ENCODE results near the gene ASTN2.

ASTN2 gene

DNA sequence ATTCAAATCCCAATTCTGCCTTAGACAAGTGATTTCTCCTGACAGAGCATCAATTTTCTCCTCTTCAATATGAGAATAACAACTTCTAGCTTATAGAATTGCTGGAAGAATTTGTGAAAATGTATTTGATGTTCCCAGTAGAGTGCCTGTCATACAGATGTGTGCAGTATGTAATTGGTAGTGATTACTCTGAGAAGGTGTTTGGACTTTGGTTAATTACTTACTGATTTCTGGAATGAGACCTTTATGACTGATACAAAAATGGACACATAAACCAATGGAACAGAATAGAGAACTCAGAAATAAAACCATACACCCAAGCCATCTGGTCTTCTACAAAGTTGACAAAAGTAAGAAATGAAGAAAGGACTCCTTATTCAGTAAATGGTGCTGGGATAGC, 829.7 kb downstream of the ASTN2 start:
- no peak for DNase-seq

DNA sequence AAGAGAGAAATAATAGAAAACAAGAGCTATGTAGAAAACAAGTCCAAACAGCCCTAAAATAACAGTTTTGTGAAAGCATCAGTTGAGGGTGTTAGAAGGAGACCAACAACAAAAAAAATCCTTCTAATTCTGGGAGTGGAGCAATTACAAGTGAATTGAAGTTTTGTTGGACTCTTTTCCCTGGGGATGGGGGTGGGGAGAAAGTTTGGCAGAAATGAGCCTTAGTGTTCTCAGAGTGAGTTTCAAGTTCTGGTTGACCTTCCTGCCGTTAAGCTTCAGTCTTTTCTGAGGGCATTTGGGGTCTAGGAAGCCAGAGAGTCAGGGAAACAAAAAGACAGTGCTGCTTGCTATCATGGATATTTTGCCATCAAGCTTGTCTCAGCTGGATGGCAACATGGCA, 834.0 kb downstream of the ASTN2 start:
- no peak for DNase-seq

DNA sequence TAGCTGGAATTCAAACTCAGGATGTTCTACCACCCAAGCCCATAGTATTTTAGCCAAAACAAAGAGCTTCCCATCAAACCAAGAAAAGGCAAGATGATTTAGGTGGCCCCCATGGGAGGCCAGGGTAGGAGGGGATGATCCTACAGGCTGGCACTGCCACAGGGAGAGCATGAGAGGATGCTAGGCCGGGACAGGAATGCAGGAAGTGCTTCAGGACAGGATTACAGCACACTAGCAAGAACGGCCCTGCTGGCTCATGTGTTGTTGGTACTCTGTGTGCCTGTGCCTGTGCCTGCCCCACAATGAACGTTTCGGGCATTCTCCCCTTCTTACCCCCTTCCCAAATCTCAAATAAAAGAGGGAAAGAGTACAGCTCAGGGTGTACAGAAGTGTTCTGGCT, 838.5 kb downstream of the ASTN2 start:
- DNase-seq: no peak

DNA sequence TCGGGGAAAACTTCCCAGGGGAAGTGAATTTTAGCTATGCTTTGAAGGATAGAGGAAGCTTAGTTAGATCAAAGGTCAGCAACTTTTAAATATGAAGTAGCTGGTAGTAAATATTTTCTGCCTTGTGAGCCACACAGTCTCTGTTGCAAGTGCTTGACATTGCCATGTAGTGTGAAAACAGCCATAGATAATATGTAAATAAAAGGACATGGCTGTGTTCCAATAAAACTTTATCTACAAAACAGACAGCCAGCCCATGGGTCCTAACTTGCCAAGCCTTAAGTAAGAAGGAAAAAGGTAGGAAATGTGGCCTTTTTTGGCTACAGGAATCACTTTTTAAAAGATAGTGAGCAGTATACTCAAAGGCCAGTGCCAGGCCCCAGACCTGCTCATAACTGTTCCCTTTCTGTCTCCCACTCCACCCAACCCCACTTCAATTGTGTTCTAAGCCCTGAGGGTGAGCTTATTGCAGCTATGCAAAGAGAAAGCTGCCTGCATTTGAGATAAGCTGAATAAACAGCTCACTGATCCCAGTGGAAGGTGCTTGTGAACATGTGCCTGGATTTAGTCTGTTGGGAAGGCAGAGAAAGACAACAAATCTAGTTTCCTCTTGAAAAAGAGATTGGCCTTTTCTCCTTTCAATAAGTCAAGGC, 840.7 kb downstream of the ASTN2 start:
- DNase-seq: no peak

DNA sequence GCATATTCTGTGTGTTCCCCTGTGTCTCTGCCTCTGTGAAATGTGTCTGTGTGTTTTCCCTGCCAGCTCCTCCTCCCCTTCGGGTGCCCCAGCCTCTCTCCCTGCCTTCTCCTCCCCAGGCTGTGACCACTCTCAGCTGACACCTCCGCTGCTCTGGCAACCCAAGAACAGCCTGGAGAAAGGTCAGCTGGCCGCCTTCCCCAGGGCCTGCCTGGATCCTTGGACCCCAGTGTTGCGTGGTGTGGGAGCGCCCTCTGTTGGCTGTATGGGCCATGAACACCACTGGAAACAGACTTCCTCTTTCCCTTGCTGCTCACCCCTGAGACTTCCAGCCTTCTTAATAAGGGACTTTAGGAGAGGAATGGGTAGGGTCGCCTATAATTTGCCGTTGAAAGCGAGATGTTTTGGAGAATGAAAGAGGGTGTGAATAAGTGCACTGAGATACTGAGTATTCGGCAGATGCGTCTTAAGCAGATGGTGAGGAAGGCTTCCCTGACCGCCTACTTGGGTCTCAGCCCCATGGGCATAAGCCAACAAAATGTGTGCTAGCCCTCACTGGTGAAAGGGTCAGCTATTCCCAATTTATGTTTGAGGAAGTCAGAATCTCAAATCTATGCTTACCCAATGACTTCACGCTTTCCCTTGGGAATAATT, 842.6 kb downstream of the ASTN2 start:
- DNase-seq: peak; percentile 68

DNA sequence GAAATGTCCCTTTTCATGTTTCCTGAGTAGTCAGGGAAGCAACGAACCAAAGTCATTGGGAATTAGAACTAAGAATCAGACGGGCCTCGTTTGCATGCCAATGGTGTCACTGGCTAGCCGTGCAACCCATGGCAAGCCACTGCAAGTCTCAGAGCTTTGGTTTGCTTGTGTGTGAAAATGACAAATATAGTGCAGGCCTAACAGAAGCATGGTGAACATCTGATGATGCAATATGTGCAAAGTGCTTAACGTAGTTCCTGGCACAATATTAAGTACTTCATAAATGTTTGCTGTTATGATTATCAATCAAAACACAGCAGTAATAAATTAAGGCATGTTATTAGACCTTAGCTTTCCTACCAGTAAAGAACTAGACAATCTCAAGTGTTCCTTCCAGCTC, 845.7 kb downstream of the ASTN2 start:
- no peak for DNase-seq

DNA sequence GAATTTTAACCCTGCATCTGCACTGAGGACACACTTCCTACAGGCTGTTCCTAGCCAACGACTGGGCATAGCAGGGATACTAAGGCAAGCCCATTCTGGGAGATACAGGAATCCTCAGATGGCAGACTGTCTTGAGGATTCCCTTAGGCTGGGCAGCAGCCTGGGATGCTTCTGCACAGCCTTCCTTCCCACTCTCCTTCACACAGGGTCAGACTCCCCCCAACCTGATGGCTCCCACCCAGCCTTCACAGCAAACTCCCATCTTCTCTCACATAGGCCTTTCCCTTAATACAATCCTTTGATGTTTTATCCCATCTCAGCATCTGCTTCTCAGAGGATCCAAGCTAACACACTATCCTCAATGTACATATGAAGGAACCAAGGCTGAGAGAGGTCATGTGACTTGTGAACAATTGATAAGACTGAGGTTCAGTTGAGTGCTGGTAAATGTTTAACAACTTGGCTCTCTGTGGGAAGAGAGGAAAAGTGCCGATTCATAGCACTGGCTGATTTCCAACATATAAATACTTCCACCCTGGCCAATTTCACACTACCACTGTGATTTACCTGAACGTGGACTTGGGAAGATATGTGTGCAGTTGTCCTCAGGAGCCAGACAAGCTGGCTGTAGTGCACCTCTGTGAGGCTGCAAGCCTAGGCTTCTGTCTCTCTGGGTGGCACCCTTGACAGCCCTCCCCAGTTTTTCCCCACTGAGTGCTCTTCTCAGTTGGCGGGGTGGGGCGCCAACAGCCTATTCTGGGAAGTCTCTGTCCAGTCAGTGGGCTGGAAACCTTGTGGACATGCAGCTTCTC, 848.0 kb downstream of the ASTN2 start:
- no peak for DNase-seq

DNA sequence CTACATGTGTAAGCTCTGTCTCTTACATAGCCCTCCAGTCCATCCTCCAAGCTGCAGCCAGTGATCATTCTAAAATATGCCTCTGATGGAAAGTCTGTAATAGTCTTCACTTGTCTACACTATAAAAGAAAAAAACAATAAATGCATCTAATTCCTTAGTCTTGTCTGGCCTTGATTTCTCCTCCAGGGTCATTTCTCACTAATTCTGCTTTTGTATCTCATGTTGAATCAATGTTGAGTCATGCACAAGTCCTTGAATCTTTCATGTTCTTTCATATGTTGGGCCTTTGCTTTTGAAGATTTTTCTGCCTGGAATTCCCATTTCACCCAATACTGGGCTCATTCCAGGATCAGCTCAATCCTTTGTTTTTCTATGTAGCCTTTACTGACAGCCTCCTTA, 848.9 kb downstream of the ASTN2 start:
- no peak for DNase-seq

DNA sequence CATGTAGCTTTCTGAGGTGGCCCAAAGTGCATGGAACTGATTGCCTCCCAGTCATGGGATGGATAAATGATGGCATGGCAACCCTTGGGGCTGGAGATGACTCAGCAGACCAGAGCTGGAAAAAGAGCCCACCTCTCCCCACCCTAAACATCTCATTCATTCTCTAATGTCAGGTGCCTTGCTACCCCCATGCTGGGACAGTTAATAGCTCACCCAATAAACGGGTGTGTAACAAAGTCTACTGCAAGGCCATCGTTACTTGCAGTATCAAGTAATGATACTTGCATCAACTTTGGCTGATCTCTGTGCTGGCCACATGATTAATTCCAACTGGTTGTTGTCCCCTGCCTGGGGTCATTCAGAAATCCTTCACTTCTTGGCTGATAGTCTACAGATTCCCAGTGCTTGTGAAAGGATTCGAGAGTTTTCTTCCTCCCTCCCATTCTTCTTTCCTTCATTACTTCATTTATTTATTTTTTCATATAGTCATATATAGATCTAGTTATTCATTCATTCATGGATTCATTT, 850.5 kb downstream of the ASTN2 start:
- DNase-seq: no peak

DNA sequence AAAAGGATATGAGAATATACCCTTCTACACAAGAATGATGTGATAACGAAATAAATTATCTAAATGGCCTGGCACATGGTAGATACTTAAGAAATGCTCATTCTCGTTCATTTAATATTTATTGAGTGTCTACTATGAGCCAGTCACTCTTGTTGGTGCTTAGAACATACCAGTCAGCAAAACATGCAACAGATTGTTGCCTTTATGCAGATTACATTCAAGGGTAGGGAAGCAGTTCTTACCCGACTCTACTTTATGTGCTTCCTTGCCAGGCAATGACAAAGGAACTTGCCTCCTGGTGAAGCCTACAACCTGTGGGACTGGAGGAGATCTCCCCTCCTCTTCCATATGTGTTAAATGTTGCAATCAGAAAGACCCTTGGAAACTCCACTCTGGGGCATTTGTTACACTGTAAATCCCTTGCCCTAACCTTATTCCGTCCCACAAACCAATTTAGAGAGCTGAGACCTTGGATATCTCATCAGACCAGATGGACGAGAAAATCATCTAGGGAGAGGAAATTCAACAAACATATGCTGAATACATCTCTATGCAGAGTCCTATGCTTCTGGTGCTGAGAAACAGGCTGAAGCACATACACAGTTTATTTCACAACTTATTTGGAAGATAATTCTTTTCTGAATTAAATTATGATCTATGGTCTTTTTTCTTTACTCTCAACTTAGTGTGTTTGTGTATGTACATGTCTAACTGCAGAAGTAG, 855.9 kb downstream of the ASTN2 start:
- no peak for DNase-seq

DNA sequence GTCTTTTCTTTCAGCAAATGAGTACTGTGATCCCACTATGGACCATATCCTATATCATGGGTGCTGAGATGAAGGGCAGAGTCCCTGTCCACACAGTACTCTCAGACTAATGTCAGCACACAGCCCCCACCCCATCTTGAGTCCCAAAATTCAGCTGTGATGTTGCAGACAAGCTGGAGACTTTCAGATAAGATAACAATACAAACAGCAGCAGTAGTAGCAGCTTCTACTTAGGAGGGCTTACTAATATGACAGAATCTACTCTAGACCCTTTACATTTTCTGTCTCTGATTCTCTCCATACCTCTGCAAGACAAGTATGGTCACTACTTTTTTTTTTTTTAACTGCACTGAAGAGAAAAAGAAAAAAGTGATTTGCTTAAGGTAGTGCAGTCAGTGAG, 856.8 kb downstream of the ASTN2 start:
- DNase-seq: no peak

DNA sequence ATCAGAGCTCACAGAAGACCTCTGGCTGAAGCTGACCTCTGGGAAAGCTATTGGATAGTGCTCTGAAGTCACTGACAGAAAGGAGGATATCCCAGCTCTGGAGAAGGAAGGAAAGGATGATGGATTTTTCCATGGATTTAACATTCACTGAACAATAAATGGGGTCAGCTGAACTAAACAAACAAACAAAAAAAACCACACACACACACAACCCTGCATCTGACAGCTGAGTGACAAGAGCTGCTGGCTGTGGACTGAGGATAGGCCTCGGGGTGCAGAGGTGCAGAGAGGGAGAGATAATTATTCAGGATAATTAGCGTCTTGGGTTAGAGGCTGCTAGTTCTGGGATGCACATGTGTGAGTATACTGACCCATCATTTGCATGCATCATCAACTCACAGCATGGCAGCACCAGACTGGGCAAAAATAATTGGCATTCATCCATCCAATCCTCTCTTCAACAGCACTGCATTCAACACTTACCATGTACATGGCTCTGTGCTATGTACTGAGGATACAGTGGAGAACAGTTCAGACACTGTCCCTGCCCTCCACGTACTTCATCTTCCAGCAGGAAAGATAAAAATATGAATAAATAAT, 859.2 kb downstream of the ASTN2 start:
- DNase-seq: no peak

DNA sequence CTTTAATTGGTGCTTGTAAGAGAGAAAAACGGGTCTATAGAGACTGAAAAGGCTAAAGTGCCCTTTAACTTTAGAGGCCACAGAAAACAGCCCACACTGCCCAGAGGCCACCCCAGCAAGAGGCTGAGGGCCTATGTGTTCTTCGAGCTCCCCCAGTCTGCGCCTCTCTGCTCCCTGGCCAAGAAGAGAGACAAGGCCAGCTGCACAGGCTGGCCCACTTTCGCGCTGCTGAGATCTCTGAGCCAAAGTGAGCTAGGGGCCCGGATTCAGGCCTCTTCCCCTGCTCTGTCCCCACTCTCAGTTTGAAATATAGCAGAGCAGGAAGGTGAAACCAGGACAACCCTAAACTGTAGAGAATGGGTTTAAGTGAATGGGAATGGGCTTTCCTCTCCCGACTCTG, 859.7 kb downstream of the ASTN2 start:
- no peak for DNase-seq

DNA sequence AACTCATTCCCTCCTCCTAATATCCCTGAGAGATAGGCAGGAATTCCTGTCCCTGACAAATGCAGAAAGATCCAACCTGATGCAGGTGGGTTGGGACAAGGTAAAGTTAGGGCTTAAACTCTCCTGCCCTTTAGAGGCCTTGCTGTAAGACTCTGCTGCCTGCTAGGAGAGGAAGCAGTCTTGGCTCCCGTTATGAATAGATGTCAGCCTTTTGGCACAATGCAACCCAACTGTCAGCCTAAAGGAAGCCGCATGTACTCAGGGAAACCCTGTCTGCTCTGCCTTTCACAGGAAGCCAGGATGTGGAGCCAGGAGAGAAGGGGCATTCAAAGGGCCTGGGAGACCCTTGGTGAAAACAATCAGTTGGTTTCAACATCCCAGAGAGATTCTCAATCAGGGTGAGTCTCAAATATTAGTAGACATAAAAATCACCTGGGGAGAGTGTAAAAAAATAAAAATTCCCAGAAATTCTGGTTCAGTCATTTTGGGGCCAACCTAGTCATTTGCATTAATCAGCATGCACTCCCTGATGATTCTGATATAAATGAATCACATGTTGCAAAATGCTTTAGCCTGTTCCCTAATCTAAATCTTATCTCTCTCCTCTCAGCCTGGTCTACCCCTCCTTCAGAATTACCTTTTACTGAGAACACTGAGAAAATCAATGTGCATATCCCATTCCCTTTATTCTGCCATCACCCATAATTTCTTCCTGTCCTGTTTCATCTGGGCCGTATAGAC, 864.0 kb downstream of the ASTN2 start:
- DNase-seq: no peak

DNA sequence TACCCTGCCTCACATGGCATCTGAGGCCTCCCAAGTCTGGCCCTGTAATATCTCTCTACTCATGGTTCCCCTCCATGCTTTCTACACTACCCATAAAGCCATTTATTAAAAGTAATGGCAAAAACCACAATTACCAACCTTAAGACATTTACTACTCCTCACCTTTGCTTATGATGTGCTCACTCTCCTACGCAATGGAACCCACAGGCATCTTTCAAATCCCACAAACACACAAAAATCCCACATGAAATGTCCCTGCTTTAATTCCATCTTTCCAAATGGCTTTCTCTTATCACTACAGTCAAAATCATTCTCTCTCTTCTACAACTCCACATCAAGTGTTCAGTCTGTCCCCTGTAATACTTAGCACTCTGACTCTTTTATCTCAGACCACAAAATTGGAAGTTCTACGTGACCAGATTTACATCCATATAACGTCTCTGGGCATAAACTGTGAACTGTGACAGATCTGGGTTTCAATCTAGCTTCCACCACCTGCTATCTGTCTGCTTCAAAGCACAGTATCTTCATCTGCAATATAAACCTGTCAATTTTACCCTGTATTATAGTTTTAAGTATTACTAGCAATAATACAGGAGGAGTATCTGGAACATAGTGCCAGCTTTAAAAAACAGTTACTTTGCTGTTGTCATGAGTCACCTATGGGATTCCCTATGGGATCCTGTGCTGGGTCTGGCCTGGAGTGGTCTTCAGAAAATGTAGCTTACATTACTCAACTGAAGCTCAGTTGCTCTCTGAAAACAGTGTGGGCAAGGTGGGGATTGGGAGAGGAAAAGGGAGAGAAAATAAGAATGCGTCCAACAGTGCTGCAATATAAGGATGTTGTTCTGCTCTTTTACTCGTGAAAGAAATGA, 864.8 kb downstream of the ASTN2 start:
- DNase-seq: no peak

DNA sequence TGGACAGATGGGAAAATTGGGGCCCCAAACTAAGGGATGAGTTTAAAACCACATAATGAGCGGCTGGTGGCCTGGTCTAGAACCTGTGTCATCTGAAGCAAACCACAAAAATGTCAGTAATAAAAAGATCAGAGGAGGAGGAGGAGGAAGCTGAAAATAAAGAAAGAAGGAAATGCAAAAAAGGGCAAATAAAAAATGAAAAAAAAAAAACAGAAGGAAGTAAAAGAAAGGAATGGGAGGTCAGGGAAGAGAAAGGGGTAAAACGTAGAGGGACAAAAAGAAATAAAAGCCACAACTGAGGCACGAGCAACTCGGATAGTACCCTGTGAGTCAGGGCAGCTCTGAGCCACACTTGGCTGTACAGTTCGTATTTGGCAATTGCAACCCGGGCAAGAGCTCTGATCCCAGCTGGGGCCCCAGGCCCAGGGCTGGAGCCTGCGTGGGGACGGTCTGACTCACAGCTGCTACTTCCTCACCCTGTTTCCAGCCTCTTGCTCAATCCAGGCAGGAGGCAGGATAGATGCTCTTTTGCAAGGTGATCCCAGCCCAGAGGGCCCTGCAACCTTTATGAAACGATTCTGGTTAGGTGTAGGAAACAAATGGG, 865.7 kb downstream of the ASTN2 start:
- no peak for DNase-seq

DNA sequence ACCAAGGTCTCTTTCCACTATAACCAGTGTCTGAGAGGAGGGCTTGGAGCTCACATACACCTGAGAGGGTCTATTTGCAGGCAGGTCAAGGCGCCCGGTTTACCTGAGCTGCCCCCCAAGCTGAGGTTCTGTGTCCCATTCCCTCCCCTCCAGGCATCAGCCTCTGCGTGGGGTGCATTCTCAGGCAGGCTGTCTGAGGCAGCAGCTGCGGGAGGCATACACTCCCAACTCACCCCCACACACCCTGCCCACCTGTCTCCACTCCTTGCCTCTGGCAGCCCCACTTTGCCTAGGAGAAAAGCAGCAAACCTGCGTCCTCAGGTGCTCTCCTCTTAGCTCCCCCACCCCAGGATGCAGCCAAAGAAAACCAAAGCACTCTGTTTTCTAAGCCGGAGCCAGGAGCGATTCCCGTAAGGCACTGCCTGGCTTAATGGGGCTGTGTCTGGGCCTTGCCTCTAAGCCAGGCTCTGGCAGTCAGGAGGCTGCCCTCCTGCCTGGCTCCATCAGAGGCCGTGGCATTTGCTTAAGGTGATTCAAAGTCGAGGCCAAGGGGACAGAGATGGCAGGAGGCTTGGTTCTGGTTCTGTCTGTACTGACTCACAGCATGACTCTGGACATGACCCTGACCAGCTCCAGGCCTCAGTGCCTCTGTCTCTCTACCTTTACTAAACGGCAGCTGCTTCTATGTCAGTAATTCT, 867.0 kb downstream of the ASTN2 start:
- no peak for DNase-seq

DNA sequence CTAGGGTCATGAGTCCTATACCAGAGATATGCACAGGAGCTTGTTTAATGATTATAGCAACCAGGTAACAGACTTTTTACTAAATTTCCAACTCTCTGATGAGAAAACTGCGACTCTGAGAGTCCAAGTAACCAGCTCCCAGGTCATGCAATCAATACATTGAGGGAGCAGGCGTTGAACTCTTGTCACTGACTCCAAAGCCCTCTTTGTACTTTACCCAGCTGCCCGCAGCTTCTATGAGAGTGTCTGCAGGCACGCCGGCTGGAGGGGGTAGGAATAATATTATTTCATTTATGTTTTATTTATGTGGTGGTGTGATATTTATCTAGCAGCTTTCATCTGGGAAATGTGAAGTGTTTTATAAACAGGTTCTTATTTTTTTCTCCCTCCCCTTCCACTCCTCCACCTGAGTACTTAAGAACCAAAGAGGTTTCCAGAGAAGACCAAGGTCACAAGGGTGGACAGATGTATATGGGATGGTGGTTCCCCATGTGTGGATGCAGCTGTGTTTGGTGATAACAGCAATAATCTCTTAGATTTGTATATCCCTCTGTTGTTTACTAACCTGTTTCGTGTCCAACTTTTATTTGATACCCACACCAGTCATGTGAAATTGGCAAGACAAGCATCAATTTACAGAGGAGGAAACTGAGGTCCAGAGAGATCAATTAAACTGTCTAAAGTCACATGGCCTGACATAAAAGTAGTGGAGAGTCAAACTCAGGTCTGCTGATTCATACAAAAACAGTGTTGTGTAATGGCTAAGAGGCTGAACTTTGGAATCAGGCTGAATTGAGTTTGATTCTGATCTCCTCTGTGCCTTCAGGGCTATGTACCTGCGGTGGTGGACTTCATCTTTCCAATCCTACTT, 867.9 kb downstream of the ASTN2 start:
- no peak for DNase-seq

DNA sequence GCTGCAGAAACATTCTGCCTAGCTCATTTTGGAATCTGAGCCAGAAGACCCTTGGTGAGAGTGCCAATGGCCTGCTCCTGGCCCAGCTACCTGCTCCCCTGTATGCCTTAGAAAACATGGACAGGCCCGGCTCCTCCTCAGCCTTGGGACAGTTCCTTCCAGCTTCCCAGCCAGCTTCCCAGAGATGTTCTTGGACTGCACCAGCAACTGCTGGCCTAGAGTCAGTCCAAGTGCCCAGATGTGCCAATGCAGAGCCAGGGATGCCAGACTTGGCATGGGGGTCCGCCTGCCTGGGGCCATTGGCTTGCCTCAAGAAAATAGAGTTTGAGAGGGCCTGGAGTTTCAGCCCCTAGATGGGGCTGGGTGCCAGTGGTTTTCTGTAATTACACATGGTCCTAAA, 870.0 kb downstream of the ASTN2 start:
- DNase-seq: no peak
